Measurements from ENCODE around the gene MYBPC2.
"Not testable (repeated sequence)": the region's sequence is repeated elsewhere in the genome, so short reads cannot be mapped to it uniquely, and the experiment has no call there.

Gene MYBPC2

DNA sequence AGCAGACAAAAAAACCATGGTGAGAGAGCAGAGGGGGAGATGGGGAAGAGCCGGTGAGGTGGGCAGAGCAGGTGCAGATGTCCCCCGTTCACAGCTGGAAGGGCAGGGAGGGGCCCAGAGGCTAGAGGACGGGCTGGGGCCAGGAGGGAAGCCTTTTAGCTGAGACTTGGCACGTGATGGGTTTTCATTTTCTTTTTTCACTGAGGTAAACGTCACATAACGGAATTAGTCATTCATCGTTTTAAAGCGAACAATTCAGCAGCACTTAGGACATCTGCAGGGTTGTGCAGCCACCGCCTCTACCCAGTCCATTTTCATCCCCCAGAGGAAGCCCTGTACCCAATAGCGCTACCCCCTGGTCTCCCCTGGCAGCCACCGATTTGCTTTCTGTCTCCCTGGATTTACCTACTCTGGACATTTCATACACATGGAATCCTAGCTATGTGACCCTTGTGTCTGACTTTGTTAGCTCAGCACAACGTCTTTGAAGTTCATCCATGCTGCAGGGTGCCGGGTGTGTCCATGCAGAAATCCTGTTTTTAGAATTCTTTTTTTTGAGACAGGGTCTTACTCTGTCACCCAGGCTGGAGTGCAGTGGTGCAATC, 27.6 kb downstream of the MYBPC2 start:
- DNase-seq = peak; percentile 30

DNA sequence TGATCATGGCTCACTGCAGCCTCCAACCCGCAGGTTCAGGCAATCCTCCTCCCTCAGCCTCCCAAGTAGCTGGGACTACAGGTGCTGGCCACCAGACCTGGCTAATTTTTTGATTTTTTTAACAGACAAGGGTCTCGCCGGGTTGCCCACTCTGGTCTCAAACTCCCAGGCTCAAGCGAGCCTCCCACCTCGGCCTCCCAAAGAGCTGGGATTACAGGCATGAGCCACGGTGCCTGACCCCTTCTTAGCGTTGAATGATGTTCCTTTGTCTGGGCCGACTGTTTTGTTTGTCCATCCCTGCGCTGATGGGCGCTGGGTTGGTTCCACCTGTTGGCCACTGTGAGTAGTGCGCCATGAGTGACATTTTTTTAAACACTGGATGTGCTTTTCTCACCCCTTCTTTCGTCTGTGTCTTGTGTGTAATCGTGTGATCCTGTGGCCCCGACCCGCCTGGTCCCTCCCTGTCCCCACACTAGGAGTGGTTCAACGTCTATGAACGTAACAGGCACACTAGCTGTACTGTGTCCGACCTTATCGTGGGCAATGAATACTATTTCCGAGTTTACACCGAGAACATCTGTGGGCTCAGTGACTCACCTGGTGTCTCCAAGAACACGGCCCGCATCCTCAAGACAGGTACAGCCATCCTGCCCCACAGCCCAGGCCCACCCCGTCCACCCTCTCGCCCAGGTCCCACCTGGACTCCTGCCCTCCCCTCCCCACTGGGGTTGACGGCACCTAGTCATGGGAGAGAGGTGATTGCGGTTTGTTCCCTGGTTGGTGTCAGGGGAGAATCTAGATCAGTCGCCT, 28.6 kb downstream of the MYBPC2 start:
- peak; percentile 76 for DNase-seq

DNA sequence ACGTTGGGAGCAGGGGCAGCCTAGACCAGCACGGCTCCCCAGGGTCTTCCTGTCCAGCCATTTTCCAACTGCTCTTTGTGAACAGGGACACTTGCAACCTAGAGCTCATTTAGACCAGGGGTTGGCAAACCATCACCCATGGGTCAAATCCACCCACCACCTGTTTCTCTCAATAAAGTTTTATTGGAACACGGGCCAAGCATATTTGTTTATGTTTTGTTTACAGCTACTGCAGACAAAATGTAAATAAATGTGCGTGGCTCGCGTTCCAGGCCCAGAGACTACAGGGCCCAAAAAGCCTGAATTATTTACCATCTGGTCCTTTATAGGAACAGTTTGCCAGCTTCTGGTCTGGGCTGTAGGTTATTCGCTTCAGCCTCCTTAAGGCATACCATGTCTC, 30.3 kb downstream of the MYBPC2 start:
- no peak for DNase-seq

DNA sequence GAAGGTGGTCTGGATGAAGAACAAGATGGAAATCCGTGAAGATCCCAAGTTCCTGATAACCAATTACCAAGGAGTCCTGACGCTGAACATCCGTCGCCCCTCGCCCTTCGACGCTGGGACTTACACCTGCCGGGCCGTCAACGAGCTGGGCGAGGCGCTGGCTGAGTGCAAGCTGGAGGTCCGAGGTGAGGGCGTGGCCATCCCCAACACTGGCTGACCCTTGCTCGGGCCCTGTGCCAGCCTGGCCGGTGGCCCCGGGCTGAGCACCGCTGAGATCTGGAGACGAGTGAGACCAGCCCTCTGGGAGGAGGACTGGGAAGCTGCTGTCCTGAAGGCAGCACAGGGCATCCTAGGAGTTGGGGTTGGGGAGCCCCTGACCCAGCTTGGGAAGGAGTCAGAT, 31.7 kb downstream of the MYBPC2 start:
- no peak for DNase-seq

DNA sequence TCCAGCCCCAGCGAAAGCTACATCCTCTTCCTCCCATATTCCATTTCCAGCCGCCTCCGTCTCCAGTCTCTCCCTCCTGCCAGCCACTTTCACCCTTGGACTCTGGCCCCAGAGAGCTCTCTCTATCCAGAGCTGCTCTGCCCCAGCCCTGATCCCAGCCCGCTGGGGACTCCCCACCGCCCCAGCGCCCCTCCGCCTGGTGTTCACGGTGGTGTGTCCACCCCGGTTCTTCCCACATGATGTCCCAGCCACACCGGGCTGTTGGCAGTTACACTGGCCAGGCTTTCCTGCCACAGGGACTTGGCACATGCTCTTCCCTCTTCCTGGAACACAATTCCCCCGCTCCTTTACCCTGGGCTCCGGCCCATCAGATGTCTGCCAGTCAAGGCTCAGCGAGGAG, 32.3 kb downstream of the MYBPC2 start:
- no peak for DNase-seq

DNA sequence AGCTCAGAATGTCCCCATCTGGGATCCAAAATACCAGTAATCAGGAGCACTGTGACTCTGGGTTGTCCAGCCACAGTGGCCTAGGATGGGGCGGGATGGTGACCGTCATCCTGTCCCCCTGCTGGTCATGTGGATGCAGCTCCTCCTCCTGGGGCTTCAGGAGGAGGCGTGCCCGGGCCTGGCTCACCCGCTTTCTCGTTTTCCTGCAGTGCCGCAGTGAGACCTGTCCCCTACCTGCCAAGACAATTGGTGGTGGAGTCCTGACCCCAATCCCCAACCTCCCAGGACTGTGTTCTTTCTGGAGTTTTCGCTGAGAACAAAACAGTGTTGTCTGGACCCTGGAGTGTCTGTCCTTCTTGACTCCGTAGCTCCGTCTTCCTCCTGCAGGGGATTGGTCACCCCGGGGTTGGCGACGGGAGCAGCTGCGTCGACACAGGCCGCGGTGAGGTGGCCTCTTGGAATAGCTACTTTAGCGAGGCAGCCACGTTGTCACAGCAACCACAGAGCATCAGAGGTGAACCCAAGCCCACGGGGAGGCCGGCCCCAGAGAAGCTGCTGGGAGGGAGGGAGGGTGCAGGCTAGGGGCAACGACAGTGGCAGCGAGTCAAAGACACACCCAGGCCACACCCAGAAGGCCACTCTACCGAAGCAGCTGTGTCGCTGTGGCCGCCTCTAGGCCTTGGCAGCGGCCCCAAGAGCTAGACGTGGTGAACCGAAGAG, 33.5 kb downstream of the MYBPC2 start:
- no peak for DNase-seq

DNA sequence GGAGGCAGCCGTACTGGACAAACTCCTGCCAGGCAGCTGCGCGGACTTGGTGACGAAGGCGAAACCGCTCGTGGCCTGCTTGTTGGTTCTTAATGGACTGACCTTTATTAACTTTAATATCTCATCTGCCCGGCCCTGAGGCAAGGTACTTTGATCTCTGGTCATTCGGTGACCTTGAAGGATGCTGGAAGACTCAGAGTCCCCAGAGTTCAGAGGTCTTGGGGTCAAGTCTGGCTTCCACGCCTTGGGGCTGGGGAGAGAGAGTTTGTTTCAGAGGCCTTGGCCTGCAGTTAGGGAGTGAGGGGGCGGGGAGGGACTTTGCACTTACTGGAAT, 34.0 kb downstream of the MYBPC2 start:
- DNase-seq = no peak

DNA sequence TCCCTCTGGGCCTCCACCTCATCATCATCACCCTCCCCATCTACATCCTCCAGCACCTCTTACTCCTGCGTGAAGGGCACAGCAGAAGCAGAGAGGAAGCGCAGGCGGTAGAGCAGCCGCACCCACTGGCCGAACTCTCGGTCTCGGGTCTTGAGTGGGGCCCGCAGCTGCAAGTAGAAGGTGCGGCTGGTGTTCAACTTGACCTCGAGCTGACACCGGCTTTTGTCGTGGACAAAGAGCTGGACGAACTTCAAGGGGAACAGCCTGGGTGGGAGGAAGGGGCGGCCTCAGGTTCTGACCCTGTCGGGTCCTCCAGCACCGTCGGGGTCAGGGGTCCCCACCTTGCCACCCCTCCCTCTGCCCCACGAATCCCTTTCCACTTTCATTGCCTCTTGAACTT, 34.9 kb downstream of the MYBPC2 start:
- no peak for DNase-seq

DNA sequence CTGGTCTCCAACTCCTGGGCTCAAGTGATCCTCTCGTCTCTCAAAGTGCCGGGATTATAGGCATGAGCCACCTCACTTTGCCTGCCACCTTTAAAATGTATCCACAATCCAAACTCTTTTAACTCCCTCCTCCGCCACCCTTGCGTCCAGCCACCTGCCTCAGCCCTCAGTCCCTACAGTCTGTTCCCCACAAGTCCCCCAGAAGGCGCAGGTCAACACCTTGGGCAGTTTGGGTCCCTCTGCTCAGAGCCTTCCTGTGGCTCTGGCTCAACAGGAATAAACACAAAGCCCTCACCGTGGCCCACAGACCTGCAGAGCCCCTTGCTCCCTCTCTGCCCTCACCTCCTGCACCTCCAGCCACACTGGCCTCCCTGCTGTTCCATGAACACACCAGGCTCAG, 36.1 kb downstream of the MYBPC2 start:
- no peak for DNase-seq

DNA sequence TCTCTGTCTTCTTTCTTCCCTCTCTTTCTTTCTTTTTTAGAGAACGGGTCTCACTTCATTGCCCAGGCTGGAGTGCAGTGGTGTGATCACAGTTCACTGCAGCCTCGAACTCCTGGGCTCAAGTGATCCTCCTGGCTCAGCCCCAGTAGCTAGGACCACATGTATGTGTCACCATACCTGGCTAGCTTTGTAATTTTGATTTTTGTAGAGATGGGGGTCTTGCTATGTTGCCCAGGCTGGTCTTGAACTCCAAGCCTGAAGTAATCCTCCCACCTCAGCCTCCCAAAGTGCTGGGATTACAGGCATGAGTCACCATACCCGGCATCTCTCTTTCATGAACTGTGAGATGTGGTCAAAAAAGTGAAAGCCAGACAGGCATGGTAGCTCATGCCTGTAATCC, 40.6 kb downstream of the MYBPC2 start:
- not testable (repeated sequence) for DNase-seq

DNA sequence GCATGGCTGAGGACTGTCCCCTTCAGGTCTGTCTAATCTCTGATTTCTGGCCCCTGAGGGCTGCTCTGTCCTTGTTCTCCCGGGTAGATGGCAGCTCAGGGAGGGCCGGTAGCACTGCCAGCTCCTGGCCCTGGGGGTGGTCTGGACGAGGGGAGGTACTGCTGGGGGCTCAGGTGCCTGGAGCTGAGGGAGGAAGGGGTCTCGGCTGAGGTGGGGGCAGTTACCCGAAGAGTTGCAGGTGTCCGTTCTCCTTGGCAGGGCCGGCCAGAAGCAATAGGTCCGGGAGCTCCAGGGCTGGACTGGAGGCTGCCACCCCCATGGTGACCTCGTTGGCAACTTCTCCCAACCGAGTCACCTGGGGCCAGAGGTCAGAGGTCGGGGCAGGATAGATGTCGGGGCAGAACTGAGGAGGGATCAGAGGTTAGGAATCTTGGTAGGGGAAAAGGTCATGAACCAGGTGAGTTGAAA, 42.4 kb downstream of the MYBPC2 start:
- no peak for DNase-seq

DNA sequence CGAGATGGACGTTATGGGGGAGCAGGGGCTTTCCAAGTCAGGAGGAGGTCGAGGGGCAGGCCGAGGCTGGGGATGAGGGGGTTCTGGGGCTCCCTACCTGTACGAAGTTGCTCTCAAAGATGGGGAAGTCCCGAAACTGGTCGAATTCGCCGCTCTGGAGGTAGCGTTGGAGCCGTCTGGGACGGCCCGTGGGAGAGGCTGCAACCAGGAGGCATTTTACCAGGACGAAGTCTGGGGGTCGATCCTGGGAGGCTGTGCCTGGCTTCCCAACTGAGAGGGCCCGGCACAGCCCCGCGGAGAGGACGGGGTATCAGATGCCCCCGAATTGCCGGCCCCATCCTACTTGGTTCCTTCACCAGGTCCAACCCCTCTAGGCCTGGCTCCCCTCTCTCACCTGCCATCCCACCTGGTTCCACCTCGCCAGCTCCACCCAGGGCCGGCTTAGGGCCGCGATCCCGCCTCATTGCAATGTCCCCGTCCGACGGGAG, 43.1 kb downstream of the MYBPC2 start:
- DNase-seq = no peak

DNA sequence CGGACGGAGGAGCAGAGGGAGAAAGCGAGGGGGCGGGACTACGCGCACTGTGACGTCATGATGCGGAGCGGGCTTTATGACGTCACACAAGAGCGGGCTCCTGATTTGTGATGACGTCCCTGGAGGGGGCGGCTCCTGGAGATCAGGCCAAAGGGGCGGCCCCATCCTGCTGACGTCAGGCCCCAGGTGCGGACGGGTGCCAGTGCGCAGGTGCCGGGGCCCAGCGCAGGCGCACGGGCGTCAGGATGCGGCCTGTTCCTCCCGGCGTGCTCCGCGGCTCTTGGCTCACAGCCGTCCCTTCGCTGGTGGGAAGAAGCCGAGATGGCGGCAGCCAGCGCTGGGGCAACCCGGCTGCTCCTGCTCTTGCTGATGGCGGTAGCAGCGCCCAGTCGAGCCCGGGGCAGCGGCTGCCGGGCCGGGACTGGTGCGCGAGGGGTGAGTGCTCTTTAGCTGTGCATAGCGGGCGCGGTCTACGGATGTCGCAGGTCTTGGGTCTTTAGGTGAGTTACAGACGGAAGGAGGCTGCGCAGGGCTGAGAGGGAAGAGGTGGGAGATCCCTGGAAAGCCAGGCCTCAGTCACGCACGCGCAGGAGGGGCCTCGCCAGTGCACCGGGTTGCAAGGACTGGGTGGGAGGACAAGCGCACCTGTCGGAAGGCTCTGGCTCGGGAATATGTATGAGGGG, 43.7 kb downstream of the MYBPC2 start, which contains the start of the genes EMC10 and GARIN5A:
Gene EMC10 (plus strand): TSS at position 284 of the 683 bp plus-strand sequence. CDS start 38 bp downstream, at position 322.
Gene GARIN5A (minus strand): TSS at position 625 of the 683 bp plus-strand sequence. CDS start 460 bp downstream, at position 165.
- peak; percentile 98 for DNase-seq

DNA sequence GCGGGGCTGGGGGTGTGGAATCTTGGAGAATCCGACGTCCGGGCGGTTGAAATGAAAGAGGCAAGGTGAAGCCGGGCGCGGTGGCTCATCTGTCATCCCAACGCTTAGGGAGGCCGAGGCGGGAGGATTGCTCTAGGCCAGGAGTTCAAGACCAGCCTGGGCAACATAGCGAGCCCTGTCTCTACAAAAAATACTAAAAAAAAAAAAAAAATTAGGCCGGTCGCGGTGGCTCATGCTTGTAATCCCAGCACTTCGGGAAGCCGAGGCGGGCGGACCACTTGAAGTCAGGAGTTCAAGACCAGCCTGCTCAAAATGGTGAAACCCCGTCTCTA, 44.2 kb downstream of the MYBPC2 start:
- no peak for DNase-seq

DNA sequence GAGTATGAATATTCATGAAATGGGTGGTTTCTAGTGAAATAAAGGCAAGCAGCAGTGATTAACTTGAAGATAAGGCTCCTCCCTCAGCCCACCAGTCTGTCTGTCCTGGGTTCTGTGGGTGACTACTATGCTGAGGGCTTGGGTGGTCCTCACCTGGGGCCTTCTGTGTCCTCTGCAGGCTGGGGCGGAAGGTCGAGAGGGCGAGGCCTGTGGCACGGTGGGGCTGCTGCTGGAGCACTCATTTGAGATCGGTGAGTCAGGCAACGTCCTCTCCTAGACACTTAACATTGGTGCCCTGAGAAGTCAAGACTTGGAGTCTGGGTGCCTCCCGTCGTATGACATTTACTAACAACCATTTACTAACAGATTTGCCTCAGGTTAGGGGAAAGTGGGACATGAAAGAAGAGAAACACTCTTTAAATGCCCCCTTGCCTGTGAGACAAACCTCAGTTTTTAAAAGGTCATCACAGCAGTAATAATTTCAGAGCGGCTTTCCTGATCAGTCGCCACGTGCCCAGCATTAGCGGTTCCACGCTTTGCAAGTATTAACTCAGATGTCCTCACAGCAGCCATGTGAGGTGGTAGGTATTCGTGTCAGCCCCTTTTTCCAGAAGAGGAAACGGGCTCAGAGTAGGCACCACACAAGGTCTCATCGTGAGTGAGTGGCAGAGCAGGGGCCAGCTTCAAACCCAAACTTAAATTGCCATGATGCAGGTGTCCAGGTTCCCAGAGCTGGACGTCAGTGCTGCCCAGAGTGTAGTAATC, 45.2 kb downstream of the MYBPC2 start:
- DNase-seq = no peak

DNA sequence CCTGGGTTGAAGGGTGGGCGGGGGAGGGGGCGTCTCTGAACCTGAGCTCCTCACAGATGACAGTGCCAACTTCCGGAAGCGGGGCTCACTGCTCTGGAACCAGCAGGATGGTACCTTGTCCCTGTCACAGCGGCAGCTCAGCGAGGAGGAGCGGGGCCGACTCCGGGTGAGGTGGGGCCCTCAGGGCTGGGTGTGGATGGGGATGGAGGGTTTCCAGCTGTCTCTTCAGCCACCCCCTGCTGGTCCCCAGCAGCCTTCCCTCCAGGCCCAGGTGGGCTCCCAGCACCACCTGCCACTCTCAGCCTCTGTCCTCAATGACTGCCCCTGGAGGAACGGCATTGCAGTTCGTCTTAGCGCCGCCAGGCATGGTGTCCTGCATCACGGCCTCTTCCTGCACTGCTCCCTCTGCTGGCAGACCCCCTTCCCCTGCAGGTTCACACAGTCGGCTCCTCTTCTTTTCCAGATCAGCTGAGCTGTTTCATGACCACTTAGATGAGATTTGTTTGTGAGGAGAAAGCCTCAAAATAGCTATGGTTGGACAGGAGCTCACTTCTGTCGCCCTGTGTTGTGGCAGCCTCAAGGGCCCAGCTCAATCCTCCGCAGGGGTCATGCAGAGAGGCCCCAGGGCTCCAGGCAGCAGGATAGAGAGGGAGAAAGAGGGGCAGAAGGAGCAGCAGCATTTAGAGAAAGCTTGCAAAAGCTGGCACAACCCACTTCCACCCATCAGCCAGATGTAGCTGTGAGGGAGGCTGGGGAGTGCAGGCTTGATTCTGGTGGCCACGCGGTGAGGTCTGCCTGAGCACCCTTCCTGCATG, 46.4 kb downstream of the MYBPC2 start:
- peak; percentile 55 for DNase-seq

DNA sequence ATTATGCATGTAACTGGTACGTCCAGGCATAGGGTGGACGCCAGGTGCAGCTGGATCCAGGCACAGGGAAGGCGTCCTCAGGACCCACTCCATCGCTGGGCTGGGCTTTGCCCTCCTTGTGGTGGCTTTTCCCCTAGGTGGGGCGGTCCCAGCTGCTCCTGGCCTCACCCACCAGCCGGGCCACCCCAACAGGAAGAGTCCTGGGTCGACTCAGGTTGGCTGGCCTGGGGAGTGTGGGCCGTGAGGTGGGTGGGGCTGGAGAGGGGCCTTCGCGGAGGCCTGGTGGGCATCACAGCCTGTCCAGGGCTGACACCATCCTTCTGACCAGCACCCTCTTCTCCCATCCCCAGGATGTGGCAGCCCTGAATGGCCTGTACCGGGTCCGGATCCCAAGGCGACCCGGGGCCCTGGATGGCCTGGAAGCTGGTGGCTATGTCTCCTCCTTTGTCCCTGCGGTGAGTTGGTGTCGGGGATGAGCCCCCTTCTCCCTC, 47.1 kb downstream of the MYBPC2 start:
- no peak for DNase-seq

DNA sequence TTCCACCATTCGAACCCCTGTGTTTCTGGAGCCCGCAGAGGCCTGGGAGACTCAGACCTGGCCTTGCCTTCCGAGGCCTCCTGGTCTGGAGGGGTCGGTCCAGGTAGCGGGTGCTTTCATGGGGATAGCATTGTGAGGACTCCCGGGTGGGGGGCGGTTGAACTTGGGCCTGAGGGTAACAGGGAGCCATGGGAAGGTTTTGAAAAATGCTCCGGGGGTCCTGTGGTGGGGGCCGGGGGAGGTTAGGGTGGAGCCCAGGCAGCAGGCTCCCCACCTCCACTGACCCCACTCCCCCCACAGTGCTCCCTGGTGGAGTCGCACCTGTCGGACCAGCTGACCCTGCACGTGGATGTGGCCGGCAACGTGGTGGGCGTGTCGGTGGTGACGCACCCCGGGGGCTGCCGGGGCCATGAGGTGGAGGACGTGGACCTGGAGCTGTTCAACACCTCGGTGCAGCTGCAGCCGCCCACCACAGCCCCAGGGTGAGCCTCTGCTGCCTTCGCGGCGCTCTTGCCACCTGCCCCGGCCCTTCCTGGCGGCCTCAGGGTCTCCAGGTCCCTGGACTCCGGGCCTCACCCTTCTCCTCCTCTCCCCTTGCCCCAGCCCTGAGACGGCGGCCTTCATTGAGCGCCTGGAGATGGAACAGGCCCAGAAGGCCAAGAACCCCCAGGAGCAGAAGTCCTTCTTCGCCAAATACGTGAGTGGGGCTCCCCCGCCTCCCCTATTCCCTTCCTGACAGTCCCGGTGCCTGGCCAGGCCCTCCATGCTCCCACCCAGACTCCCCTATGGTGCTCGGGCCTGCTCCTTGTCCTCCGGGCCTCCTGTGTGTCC, 47.8 kb downstream of the MYBPC2 start:
- no peak for DNase-seq

DNA sequence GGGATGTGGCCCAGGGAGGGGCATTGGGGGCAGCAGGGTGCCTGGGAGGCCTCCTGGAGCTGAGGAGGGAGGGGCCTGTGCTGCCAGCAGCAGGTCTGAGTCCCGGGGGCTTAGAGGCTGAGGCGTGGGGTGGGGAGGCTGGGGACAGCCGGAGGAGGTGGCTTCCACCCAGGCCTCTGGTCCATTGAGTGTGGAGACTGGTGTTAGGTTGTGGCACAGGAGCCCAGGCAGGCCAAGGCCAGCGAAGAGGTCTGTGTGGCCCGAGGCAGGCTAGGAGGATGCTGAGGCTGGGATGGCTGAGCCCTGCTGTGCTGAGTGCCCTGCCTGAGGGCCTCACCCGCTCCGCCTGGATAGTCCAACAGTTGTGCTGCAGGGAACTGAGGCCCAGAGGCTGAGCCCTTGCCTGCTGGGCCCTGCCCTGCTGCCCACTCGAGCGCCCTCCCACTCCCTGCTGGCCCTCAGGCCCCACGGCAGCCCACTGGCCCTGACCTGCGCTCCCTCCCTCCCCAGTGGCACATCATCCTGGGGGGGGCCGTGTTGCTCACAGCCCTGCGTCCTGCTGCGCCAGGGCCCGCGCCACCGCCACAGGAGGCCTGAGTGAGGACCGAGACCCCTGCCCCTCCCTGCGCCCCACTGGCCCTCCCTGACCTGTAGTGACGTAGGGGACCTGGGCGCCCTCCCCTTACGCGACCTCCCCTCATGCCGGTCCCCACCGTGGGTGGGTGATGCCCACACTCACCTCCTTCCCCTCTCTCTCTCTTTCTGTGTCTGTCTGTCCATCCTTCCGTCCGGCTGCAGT, 48.9 kb downstream of the MYBPC2 start:
- no peak for DNase-seq

All from activated CD4-positive, alpha-beta T cell treated with anti-CD3 and anti-CD28 coated beads for 48 hours (primary cell).